ENCODE data around the gene ECHS1.

The ECHS1 gene

DNA sequence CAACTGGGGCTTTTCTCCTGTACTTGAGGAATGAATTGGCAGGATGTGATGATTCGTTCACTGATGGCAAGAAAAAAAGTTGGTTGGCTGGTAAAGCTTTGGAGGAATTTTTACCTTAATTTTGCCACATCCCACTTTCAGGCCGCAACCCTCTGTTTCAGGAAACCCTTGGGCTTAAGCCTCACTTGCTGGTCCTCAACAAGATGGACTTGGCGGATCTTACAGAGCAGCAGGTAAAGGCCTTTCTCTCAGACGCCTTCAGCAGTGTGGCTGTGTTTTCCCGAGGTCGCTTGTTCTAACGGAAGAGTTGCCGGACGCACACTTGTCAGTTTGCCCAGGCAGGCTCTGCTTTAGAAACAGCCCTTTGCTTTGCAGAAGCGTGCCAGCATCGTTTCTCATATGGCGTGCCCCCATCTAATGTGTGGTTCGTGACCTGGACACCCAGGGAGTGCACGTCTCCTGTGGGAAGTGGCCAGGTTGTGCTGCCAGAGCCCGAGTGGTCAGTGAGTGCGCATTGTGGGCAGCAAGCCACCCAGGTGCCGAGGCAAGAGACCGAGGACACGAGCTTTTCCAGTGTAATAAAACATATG, 23.0 kb upstream of the ECHS1 start:
- TF ChIP-seq ZFX (IDR thresholded peaks at IDR 0.05; ENCODE audit: borderline replicate concordance) = no peak
- TF ChIP-seq, protein P1, sequence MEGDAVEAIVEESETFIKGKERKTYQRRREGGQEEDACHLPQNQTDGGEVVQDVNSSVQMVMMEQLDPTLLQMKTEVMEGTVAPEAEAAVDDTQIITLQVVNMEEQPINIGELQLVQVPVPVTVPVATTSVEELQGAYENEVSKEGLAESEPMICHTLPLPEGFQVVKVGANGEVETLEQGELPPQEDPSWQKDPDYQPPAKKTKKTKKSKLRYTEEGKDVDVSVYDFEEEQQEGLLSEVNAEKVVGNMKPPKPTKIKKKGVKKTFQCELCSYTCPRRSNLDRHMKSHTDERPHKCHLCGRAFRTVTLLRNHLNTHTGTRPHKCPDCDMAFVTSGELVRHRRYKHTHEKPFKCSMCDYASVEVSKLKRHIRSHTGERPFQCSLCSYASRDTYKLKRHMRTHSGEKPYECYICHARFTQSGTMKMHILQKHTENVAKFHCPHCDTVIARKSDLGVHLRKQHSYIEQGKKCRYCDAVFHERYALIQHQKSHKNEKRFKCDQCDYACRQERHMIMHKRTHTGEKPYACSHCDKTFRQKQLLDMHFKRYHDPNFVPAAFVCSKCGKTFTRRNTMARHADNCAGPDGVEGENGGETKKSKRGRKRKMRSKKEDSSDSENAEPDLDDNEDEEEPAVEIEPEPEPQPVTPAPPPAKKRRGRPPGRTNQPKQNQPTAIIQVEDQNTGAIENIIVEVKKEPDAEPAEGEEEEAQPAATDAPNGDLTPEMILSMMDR (IDR thresholded peaks at IDR 0.05) = no peak
- H3K27ac ChIP-seq = no peak overlapping the region

DNA sequence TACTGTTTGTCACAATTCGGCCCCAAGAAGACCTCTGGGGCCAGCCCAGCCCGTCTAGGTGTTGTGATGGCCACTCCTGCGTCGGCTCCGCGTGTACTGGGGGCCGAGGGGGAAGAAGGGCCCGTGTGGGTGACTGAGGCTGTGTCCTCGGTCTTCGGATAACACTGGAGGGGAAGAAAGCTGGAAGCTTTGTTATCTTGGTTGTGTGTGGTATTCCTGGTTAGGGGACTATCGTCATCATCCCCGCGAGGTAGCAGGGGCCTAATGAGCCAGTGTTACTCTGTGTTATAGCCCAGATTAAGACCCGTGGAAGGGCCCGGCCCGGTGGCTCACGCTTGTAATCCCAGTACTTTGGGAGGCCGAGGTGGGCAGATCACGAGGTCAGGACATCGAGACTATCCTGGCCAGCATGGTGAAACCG, 21.7 kb upstream of the ECHS1 start:
- H3K27ac ChIP-seq = peak overlapping the region; percentile 94
- TF ChIP-seq ZFX (IDR thresholded peaks at IDR 0.05; ENCODE audit: borderline replicate concordance) = no peak
- TF ChIP-seq, protein P1 (IDR thresholded peaks at IDR 0.05) = no peak

DNA sequence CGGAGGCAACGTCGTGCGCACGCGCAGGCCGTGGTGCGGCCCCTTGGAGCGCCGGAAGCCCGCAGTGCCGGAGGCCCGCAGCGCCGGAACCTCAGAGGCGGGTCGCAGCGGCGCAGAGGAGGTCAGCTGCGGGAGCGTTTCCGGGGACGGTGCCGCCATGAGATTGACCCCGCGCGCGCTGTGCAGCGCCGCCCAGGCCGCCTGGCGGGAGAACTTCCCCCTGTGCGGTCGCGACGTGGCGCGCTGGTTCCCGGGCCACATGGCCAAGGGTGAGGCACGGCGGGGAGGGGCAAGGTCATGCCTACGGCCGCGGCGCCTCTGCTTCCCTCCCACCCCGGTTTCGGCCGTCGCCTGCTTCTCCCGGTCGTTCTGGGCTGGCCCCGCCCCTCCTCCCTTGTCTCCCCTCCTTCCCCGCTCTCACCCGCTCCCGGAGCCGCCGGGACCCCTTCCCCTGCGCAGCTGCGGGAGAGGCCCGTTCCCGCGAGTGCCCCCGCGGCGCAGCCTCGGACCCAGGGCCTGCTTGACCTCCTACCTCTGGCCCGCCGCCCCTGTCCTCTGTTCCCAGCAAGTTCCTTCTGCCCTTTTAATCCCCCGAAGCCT, 21.0 kb upstream of the ECHS1 start, which contains the start of gene MTG1:
MTG1 (plus strand) TSS at position 94 of the 600 bp plus-strand sequence; CDS start at position 158, 64 bp downstream.
- TF ChIP-seq ZFX (IDR thresholded peaks at IDR 0.05; ENCODE audit: borderline replicate concordance) = no peak
- TF ChIP-seq, protein P1 (IDR thresholded peaks at IDR 0.05) = peak; percentile 27
- H3K27ac ChIP-seq = peak within 1 kb of the TSS; percentile 94

DNA sequence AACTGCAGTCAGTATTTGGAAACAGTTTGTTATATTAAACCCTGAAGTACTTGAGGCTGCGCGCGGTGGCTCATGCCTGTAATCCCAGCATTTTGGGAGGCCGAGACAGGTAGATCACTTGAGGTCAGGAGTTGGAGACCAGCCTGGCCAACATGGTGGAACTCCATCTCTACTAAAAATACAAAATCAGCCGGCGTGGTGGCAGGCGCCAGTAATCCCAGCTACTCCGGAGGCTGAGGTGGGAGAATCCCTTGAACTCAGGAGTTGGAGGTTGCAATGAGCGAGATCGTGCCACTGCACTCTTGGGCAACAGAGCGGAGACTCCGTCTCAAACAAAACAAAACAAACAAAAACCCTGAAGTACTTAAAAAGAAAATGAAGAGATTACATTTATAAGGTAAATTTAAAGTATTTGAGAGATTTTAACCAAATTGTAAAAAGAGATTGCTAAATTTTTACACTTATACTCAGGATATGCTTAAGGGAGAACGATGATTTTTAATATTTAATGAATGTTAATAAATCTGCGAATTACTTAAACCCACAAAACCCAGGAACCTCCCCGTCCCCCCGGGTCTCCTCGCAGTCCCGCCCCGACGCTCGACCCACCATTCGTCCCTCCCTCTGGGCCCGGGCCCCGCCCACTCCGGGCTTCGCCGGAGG, 20.4 kb upstream of the ECHS1 start:
- no peak for TF ChIP-seq ZFX (IDR thresholded peaks at IDR 0.05; ENCODE audit: borderline replicate concordance)
- TF ChIP-seq, protein P1 (IDR thresholded peaks at IDR 0.05) = no peak

DNA sequence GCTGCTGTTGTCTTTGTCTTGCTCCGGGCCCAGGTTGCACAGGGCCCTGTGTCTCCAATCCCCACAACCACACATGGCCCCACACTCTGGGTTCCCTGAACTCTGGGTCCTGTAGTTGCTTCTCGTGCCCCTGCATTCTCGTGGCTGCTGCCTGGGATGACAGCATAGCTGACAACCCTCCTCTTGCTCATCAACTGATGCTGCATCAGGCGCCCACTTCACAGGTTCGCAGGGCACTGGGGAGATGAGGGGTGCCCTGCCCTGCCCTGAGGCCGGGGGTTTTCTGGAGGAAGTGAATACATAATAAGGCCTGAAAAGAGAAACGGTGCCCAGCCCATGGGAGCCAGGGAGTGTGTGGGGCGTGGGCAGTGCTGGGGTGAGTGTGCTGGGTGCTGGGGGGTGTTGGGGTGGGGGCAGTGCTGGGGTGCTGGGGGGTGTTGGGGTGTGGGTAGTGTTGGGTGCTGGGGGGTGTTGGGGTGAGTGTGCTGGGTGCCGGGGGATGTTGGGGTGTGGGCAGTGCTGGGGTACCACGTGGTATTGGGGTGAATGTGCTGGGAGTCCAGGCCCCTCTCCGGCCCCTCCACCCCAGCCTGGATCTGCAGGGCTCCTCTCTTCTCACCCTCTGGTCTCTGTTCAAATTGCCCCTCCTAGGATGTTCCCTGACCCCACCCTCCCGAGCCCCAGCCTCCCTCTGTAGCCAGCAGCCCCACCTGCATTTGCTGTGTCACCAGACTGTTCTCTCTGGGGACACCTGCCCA, 18.8 kb upstream of the ECHS1 start:
- TF ChIP-seq ZFX (IDR thresholded peaks at IDR 0.05; ENCODE audit: borderline replicate concordance) = no peak
- TF ChIP-seq, protein P1 (IDR thresholded peaks at IDR 0.05) = no peak
- no peak overlapping the region for H3K27ac ChIP-seq

More for the DNA sequence above, 20.4 kb upstream of the ECHS1 start:
- H3K27ac ChIP-seq = peak overlapping the region; percentile 94

DNA sequence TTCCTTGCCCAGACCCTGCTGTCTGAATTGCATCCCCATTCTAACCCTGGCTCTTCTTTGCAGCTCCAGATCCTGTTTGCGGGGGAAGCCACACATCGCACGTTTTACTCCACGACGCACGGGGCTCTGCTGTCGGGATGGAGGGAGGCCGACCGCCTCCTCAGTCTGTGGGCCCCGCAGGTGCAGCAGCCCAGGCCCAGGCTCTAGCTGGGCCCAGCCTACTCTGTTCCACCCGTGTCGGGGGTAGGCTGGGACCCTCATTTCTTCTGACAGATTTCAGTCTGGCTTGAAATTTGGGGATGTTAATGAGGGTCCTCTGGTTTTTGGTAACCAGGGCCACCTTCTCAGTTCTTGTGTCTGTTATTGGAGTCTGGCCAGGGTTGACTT, 18.1 kb upstream of the ECHS1 start:
- no peak for TF ChIP-seq ZFX (IDR thresholded peaks at IDR 0.05; ENCODE audit: borderline replicate concordance)
- TF ChIP-seq, protein P1 (IDR thresholded peaks at IDR 0.05) = no peak
- no peak overlapping the region for H3K27ac ChIP-seq

Measured in 22Rv1 (cell line).